ENCODE data around the gene RPL37A. TPM values are rescaled to one million over a fixed set of nuclear protein-coding genes. Genes with fewer than 3 reads are reported as not detected.

Gene RPL37A
- total RNA-seq, 1 experiment from 2014 or later, result 1,506 TPM

GRCh38 chr2:216490061-216490460, 8.6 kb upstream of the RPL37A start:
- no peak for DNase-seq (ENCODE audit: low spot score)

GRCh38 chr2:216491793-216492596, 6.6 kb upstream of the RPL37A start:
- DNase-seq (ENCODE audit: low spot score), result no peak

- DNase-seq (ENCODE audit: low spot score), result peak; percentile 60
Observed at GRCh38 chr2:216492597-216493333, 5.9 kb upstream of the RPL37A start.

GRCh38 chr2:216493334-216493685, 5.3 kb upstream of the RPL37A start:
- no peak for DNase-seq (ENCODE audit: low spot score)

DNA sequence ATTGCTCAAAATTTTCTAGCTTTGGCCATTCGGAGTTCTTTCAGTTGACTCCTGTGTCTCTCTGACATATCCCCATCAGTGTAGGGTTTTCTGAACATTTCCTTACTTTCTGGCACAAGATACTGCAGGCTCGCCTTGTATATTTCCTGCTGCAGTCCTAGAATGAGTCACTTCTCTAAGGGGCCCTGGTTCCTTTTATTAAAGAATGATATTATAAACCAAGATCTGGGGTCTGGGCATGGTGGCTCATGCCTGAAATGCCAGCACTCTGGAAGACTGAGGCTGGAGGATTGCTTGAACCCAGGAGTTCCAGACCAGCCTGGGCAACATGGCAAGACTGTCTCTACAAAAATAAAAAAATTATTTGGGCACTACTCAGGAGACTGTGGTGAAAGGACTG, 3.0 kb upstream of the RPL37A start:
- DNase-seq (ENCODE audit: low spot score), result no peak

DNA sequence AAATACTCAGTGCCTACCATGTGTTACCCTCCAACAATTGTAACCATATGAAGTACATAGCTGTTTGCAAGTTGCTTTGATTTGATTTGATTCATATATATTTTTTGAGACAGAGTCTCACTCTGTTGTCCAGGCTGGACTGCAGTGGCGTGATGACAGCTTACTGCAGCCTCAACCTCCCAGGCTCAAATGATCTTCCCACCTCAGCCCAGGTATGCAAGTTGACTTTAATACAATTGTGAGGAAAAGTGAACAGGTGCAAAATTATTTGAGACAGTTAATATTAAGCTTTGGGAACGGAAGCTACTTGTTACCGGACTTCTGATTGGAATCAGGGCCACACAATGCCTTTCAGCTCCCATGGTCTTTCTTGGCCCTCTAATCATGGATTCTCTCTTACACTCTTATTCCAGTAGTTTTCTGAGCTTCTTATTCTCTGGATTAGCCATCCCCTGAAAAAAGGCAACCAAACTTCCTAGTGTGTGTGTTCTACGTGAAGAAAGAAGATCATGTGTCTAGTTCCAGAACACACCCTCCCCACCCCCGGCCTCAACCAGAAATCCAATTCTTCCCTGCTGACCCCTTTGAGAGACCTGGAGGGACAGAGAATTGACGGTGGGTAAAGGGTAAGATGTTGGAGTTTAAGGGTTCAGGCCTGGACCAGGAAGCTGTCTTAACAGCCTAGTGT, 1.1 kb upstream of the RPL37A start:
- DNase-seq (ENCODE audit: low spot score), result no peak

- no peak for DNase-seq (ENCODE audit: low spot score)
Observed at GRCh38 chr2:216498070-216498378, 620 bp upstream of the RPL37A start.

DNA sequence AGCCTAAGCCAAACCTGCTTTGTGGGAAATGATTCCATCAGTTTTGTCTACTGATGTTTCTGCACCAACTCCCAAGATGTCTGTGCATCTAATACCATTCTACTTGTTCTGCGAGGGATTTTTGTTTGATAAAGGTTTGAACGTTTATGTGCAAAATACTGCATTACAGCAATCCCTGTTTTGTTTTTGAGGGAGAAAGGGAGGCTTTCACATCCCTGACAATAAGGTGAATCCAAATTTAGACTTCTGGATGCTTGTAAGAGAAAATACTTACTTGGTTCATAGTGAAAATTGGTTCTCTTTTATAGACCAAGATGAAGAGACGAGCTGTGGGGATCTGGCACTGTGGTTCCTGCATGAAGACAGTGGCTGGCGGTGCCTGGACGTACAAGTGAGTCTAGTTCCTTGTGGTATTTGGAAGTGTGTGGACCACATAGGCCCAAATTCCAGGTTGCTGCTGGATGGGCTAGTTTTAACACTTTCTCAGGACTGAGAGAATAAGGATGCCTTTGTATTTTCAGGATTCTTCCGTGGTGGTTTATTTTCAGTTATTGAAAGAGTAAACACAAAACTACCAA, 1.1 kb downstream of the RPL37A start:
- no peak for DNase-seq (ENCODE audit: low spot score)

GRCh38 chr2:216500572-216500971, 1.9 kb downstream of the RPL37A start:
- DNase-seq (ENCODE audit: low spot score), result no peak

- DNase-seq (ENCODE audit: low spot score), result no peak
Observed at GRCh38 chr2:216501854-216502253, 3.2 kb downstream of the RPL37A start.

DNA sequence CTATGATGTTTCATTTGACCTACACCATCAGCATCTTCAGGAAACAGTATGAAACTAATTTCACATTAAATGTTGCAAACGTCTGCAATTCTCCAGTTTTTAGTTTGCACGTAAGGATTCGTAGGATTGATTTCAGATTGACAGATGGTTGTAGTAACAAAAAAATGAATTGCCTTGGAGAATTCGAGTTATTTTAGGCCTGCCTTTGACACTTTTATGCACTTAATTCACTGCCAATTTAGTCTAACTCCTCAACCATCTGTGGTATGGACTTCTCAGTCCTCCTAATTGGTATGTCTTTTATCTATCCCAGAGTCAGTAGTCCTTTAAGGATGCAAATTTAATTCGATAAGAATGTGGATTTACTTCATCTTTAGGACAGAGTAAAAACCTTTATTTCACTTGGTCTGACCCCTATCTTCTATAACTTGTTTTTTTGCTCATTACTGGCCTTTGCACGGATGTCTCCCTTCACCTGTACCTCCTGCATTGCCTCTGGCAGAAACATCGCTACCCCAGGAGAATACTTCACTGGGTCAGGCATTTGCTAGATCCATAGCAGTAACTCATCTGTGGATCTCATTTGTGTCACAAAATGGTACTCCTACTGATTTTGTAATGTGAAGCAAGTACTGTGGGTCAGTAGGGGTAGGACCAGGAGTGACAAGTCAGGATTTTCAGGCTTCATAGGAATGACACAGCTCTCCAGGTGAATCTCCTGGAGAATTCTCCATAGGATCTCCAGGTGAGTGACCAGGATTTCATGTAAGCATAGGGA, 3.9 kb downstream of the RPL37A start:
- no peak for DNase-seq (ENCODE audit: low spot score)

- DNase-seq (ENCODE audit: low spot score), result no peak
Observed at GRCh38 chr2:216503159-216503629, 4.5 kb downstream of the RPL37A start.

DNA sequence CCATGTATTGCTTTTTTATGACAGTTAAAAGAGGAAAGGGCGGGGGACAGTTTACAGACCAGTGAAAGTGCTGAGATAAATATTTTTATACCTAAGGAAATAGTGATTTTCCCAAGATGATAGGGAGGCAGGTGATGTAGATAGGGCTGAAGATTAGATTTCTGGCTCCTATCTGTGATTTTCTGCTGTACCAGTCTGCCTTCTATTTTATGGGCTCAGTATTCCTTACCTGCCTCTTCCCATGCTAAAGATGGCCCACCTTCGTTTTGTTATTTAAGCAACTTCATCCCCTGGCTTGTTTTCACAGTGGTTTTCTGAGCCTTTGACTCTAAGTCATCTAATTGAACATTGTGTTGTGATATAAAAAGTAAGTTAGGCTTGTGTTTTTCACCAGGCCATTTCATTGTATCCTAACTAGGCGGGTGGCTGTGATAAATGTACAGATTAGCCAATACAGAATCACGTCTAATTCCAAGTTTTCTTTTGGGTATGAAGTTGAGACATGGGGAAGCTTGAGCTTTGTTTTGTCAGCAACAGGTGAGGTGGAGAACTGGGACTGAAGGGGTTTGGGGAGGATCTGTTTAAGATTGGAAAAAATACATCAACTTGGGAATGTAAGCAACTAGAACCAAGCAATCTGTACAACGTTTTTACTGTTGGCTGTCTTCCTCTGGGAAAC, 5.2 kb downstream of the RPL37A start:
- DNase-seq (ENCODE audit: low spot score), result no peak

DNA sequence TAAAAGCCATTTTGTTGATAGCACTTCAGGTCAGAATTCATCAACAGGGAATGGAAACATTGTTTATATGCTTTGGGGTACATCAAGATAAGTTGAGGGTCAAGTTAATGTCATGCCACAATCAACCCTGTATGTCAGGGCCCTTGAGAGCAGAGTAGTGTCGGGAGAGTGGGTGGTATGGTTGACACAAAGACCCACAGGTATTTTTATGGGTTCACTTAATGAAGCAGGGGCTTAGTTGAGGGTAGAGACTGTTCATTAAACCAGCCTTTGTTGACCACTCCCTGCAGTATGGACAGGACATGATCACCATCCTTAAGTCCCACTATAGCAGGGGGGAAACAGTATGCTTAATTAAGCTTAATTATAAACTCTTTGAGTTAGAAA, 5.7 kb downstream of the RPL37A start:
- DNase-seq (ENCODE audit: low spot score), result no peak

DNA sequence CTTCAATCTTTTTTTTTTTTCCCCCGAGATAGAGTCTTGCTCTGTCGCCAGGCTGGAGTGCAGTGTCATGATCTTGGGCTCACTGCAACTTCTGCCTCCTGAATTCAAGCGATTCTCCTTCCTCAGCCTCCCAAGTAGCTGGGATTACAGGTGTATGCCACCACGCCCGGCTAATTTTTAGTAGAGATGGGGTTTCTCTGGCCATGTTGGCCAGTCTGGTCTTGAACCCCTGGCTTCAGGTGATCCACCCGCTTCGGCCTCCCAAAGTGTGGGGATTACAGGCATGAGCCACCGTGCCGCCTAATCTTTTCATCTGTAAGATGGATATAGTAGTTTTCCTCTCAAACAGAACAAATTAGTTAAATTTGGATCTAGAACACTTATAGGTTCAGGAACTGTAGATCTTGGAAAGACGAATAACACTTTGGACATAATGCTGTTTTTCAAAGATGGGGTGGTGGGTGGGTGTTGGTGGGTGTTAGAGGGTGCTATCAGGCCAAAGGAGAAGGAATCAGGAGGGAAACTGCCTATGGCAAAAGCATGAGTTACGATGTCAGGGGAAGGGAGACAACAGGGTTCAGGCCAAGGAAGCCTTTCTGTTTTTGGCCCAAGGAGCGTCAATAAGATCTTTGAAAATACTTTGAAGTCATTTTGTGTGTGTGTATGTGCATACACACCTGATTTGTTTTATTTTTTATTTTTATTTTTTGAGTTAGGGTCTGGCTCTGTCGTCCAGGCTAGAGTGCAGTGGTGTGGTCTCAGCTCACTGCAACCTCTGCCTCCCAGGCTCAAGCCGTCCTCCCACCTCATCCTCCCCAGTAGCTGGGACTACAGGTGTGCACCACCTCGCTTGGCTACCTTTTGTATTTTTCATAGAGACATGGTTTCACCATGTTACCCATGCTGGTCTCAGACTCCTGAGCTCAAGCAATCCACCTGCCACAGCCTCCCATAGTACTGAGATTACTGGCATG, 6.8 kb downstream of the RPL37A start:
- no peak for DNase-seq (ENCODE audit: low spot score)

DNA sequence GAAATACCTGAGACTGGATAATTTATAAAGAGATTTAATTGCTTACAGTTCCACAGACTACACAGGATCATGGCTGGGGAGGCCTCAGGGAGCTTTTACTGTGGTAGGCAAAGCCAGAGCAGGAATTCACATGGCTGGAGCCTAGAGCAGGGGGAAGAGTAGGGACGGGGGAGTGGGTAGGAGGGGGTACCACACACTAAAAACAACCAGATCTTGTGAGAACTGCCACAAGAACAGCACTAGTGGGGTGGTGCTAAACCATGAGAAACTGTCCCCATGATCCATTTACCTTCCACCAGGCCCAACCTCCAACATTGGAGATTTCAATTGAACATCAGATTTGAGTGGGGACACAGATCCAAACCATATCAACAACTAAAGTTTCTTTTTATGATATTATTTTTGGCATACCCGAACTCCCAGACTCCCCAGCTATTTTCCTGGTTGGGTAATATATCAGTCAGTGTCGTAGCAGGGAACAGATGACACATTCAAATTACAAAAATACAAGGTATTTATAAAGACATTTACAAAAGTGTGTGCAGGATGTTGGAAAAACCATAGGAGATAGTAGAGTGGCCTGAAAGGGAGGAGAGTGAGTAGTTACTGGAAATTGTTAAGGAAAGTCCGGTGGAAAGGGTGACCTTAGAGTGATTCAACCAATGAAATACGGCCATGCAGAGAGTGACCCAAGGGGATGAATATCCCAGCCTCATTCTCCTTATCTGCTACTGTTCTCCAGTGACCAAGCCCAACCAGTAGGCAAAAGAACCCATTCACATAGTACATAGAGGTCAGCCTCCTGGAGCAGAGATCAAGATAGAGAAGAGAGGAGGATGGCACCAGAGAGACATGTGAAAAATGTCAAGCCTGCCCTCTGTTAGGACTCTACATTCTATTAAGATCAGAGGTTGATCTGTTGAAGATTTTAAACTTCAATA, 8.8 kb downstream of the RPL37A start:
- DNase-seq (ENCODE audit: low spot score), result no peak

DNA sequence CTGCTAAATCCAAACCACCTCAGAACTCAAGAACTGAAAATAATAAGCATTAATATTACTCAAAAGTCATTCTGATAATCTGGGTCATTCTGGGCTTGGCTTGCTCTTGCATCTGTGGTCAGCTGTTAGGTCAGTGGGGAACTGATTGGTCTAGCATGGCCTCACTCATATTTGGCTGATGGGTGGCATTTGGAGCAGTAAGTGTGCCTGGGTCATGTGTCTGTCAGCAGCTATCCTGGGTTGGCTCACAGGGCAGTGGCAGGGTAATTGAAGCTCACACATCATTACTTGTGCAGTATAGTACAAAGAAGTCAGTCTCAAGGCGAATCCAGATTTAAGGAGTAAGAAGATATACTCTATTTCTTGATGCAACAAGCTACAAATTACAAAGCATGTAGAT, 9.6 kb downstream of the RPL37A start:
- DNase-seq (ENCODE audit: low spot score), result no peak

- DNase-seq (ENCODE audit: low spot score), result peak; percentile 40
Observed at GRCh38 chr2:216516730-216517350, 18.2 kb downstream of the RPL37A start.
